Activated T-helper 1 cell treated with Interleukin-2 at 50 U/mL for 16 hours (primary cell): ENCODE measurements around the gene NSMF.
"Not testable (repeated sequence)": the region's sequence is repeated elsewhere in the genome, so short reads cannot be mapped to it uniquely, and the experiment has no call there.

Experiments
- DNase-seq: peaks from one replicate; pipeline ENCODE4 v3.0.0-alpha.2; 2020; ENCODE audit warnings: low read depth

Gene NSMF

DNA sequence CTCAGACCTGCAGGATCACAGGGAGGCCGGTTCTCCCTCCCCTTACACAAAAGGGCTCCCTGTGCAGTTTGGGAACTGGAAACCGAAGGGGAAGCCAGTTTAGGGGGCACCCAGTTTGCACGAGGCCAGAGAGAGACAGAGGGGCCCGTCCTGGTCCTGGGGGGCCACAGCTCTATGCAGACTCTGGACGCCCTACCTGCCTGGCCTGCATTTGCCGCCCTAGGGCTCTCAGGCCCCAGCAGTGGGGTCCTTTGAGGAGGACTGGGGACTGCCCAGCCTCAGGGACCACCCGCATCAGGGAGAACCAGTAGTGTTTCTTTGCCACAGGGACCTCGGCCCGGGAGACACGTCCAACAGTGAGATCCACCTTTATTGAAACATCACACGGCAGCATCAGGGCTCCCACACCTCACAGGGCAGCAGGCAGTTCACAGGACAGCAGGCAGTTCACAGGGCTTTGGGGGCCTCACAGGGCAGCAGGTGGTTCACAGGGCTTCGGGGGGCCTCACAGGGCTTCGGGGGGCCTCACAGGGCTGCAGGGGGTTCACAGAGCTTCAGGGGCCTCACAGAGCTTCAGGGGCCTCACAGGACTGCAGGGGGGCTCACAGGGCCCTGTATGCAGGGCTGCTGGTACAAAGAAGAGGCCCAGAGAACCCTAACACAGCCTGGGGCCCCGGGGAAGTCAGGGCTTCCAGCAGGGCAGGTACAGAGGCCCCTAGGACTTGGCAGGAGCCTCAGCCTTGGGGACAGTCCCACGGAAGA, 648 bp upstream of the NSMF start:
- no peak for DNase-seq

DNA sequence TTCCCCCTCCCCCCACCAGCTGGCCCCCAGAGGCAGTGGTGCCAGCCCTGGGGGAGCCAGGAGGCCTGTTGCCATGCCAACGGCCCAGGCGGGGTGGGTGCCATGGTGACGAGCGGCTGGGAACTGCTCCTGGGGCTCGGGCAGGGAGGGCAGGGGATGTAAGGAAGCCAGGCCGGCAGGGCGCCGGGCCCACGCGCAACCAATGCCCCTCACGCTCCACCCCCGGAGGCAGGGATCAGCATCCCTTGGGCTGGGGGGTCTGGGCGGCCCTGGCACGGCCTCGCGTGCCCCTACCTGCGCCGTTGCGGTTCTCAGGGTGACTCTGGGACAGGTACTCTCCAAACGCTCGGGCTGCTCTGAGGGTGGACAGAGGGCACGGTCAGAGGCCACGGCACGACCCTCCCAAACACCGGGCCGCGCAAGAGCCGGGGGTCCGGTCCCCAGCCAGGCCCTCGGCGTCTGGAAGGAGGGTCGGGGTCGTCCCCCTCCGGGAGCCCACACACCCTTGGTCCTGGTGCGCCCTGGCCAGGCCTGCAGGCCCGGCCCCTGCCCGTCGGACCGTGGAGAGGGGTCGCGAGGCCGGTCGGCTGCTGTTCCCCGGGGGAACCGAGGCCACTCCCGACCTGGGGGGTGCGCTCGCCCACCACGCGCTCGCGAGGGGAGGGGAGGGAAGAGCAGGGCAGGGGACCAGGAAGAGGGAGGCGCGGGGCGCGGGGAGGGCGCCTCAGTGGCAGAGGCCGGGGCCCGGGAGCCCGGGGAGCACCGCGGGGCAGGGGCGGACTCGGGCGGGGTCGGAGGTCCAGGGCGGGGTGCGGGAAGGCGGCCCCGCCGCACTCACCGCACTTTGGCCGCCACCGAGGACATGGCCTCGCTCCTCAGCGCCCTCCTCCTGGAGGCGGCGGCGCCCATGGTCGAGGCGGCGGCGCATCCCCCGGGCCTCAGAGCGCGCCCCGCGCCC, 661 bp downstream of the NSMF start:
- DNase-seq, result no peak

DNA sequence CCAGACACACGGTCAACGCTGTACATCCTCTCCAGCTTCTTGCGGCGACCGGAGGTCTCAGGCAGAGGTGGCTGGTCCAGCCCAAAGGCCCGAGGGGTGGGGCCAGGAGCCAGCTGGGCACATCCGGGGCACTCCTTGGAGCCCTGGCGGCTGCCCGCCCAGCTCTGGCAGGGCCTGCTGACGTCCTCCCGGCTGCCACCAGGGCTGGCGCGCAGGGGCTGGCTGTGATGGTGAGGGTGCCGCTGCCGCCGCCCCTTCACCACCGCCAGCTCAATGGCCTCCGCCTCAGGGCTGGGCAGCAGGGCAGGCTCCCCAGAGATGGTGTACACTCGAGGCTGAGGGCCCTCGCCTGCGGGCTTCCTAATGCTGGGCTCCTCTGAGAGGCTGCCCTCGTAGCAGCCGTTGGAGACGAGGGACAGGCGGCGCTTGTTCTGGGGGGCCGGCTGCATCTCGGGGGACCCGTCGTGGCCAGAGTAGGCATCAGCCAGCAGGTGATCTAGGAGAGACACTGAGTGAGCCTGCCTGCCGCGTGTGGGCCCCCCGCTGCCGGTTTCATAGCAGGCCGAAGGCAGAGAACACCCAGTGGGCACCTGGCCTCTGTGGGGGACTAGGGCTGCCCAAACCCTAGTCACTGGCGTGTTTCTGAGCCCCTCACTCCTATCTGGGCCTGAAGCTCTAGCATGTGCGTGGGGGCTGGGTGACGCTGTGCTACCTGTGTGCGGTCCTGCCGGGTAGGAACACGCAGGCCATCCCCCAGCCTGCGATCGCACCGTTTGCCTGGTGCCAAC, 1.5 kb downstream of the NSMF start:
- DNase-seq, result no peak

DNA sequence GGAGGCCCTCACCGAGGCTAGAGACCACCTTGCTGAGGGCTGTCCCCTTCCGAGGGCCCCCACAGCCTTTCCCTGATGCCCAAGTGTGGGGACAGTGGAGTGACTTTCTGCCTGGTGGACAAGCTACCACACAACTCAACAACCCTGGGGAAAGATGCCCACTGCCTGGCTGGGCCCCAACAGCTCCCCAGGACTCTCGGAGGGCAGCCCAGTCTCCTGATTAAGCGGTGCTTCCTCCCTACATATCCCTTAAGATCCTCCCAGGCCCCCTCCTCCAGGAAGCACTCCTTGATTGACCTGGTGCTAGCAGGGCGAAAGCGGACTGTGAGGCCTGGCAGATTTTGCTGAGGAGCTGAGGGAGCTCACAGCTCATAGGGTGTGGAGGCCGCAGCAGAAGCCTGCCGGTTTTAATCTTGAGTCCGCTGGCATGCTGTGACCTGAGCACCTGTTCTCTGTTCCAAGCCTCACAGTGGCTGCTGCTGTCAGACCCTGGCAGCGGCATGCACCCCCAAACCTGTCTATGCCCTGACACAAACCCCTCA, 2.2 kb downstream of the NSMF start:
- DNase-seq, result no peak

DNA sequence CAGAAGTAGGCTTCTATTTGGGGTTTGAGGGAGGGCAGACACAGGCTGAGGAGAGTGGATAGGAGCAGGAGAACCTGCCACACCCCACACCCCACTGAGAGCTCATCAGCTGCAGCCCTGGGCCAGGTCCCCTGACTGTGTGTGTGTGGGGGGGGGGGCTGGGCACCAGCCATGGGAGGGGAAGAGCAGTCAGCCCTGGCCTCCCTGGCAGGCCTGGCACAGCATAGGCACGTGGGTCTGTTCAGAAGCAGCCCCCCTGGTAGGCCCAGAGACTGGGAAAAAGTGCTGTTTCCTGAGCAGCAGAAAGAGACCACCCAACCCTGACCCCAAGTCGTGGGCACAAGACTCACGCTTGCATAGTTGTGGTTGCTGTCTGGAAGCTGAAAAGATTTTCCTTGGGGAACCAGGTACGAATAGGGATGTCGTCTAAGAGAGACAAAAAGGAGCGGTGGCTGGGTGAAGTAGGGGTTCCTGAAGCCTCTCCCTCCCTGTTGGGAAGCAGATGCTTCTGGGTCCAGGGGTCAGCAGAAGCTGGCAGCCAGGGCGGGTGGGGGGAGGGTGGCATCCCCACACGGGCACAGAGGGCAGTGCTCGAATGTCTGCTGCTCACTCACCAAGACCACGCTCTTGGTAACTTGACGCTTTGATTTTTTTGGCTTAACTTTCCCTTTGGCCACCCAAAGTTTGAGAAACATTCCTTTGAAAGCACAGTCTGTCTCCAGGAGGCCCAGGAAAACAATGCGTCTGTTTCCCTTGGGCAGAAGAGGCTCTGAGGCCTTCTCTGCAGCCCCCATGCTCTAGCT, 2.9 kb downstream of the NSMF start:
- DNase-seq, result no peak

DNA sequence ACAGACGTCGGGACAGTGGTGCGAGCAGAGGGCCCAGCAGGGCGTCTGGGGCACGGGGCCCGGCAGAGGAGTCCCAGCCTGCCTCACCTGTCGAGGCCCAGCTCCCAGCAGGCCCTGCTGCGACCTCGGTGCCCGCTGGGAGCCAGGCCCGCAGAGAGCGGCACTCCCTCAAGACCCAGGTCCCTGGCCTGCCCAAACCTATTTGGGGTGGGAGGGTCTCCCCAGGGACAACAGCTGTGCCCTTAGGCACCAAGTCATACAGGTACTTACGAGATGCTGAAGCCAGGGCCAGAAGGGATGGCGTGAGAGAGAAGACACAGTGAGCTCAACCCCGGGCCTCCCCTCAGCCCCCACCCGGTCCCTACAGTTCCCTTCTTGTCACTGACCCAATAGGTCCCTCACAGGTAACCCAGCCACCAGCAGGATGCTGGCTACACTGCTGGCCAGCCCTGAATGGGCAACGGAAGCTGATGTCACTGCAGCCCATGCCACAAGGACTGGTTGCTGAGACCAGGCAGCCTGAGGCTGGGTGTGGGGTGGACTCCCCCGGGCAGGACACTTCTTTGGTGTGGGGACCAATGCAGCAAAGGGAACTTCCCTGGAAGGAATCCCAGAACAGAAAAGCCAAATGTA, 3.7 kb downstream of the NSMF start:
- no peak for DNase-seq

DNA sequence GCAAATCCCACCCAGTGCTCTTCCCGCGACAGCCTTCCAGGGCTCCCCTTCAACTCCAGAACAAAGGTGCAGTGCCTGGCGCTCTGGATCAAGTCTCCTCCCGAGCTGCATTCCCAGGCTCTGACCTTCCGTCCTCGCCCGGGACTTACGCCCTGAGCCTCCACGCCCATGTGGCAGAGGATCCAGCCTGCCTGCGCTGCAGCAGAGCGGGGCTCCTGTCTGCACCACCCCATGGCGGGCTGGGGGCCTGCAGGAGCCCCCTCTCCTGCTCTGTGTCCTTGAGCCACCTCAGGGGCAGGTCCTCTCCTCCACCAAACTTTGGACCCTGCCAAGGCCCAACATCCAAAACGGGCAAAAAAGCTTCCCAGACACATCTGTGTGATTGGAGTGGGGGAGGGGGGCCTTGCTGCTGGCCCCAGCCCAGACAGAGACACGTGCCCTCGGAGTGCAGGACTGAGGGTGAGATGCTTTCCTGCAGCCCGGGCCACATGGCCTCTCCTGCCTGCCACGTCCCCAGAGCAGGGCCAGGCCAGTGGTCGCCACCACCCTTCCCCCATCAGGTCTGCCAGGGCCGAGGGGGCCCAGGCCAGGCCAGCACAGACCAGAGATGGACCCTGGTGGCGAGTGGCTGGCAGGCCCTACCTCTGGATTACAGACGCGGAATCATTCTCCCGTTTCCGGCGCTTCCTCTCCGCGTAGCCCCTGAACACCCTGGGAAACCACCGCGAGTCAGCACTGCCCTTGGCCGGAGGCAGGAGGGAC, 4.4 kb downstream of the NSMF start:
- DNase-seq, result no peak

DNA sequence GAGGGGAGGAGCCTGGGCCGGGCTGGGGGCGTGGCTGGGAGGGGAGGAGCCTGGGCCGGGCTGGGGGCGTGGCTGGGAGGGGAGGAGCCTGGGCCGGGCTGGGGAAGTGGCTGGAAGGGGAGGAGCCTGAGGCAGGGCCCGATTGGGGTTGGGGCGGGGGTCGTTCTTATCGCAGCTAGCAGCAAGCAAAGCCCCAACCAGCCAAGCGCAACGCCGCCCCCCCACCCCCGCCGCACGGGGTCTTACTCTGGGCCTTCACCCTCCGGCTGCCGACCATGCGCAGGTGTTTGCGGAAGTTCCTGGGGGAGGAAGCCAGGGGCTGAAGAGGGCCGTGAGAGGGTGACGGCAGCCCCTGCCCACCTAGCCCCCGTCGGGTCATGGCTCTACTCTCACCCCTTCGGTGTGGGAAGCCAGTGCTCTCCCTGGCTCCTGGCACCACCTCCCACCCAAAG, 5.0 kb downstream of the NSMF start:
- DNase-seq, result peak; percentile 47

DNA sequence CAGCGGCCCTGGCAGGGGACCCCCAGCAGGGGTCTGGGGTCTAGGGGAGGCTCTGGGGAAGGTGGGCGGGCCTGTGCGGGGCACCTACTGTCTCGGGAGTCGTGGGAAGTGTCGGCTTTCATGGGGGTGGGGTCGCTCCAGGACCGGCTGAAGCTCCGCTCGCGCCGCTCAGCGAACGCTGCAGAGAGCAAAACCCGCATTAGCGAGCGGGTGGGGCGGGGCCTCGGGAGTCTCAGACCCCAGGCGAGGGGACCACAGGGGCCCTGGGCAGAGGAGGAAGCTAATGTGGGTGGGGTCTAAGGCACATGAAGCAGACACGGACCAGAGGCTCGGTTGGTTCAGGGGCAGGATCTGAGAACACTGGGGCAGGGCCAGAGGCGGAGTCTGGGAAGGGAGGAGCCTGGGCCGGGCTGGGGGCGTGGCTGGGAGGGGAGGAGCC, 5.5 kb downstream of the NSMF start:
- peak; percentile 51 for DNase-seq

DNA sequence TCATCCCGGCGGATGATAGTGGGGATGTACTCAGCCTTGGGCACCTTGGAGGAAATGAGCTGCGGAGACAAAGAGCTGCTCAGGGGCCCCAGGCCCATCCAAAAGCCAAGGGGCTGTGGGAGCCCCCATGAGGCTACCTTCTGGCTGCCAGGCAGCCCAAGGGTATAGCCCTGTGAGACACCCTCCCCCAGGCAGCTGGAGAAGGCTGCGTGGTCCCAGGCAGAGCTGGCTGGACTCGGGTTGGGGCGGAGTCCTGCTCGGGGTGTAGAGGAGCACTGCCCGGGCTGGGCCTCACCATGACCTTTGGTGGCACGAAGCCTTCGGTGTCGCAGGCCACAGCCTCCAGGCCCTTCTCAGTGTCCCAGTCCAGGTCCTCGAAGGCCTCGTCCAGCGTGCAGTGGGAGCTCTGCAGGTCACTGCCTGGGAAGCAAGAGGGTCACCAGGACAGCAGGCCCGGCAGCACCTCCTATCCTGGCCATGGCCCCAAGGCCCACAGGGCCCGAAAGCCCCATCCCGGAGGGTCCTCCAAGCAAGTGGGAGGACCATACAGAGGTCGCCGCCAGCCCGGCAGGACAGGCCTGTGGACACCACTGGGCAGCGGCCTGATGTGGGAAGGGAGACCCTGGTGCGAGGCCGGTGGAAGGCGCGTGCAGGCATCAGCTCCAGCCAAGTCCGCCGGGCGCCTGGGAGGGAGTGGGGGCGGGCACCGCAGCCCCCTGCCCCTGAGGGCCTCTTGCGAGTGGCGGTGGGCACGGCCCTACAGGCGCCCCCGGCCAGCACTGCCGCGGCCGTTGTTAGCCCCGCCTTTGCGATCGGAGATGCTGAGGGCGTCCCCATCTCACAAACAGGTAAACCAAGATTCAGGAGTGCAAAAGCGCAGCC, 6.1 kb downstream of the NSMF start:
- no peak for DNase-seq

DNA sequence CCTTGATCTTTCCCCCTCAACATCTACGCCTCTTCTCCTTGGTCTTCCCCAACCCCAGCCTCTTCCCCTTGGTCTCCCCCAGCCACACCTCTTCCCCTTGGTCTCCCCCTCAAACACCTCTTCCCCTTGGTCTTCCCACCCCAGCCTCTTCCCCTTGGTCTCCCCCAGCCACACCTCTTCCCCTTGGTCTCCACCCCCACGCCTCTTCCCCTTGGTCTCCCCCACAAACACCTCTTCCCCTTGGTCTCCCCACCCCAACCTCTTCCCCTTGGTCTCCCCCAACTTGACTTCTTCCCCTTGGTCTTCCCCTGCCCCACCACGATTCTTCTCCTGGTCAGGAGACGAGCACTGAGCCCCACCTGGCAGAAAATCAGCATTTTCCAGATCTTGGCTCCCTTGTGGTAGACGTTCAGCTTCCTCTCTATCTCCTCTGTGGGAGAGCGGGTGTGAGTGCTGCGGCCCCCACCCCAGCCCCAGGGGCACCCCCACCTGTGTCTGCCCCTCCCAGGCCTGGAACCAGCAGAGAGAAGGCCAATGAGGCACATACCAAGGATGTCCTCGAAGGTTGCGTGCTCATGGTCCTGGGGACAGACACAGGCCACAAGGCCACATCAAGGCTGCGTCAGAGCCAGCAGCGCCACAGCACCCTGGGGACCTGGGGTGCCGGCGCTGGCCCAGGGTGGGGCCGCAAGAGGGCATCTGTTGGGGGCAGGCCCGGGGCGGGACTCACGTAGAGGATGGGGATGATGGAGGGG, 7.0 kb downstream of the NSMF start:
- DNase-seq, result no peak

DNA sequence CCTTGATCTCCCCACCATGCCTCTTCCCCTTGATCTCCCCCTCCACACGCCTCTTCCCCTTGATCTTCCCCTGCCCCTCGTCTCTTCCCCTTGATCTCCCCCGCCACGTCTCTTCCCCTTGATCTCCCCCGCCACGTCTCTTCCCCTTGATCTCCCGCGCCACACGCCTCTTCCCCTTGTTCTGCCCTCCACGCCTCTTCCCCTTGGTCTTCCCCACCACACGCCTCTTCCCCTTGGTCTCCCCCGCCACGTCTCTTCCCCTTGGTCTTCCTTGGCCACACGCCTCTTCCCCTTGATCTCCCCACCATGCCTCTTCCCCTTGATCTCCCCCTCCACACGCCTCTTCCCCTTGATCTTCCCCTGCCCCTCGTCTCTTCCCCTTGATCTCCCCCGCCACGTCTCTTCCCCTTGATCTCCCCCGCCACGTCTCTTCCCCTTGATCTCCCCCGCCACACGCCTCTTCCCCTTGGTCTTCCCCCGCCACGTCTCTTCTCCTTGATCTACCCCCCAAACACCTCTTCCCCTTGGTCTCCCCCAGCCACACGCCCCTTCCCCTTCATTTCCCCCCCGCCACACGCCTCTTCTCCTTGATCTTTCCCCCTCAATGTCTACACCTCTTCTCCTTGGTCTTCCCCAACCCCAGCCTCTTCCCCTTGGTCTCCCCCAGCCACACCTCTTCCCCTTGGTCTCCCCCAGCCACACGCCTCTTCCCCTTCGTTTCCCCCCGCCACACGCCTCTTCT, 7.7 kb downstream of the NSMF start:
- DNase-seq, result not testable (repeated sequence)

DNA sequence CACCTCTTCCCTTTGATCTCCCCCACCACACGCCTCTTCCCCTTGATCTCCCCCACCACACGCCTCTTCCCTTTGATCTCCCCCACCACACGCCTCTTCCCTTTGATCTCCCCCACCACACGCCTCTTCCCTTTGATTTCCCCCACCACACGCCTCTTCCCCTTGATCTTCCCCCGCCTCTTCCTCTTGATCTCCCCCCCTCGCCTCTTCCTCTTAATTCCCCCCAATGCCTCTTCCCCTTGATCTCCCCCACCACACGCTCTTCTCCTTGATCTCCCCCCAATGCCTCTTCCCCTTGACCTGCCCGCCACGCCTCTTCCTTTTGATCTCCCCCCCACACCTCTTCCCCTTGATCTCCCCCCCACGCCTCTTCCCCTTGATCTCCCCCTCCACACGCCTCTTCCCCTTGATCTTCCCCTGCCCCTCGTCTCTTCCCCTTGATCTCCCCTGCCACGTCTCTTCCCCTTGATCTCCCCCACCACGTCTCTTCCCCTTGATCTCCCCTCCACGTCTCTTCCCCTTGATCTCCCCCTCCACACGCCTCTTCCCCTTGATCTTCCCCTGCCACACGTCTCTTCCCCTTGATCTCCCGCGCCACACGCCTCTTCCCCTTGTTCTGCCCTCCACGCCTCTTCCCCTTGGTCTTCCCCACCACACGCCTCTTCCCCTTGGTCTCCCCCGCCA, 8.5 kb downstream of the NSMF start:
- not testable (repeated sequence) for DNase-seq

DNA sequence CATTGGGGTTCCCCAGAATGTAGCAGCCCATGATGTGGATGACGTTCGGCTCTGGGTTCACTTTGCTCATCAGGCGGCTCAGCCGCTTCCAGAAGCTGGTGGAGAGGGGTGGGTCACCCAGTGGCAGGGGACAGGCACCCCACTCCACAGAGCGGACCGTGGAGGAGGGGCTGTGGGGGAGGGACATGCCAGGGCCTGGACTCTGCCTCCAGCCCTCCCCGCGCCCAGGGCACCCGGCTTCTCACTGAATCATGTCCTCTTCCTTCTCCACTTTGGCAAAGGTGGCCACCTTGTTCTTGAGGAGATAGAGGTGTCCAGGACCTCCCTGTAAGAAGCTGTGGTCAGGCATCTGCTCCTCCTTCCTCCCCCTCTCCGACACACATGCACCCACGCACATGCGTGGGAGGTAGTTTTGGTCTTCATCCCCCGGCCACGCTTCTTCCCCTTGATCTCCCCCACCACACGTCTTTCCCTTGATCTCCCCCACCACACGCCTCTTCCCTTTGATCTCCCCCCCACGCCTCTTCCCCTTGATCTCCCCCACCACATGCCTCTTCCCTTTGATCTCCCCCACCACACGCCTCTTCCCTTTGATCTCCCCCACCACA, 9.1 kb downstream of the NSMF start:
- no peak for DNase-seq

DNA sequence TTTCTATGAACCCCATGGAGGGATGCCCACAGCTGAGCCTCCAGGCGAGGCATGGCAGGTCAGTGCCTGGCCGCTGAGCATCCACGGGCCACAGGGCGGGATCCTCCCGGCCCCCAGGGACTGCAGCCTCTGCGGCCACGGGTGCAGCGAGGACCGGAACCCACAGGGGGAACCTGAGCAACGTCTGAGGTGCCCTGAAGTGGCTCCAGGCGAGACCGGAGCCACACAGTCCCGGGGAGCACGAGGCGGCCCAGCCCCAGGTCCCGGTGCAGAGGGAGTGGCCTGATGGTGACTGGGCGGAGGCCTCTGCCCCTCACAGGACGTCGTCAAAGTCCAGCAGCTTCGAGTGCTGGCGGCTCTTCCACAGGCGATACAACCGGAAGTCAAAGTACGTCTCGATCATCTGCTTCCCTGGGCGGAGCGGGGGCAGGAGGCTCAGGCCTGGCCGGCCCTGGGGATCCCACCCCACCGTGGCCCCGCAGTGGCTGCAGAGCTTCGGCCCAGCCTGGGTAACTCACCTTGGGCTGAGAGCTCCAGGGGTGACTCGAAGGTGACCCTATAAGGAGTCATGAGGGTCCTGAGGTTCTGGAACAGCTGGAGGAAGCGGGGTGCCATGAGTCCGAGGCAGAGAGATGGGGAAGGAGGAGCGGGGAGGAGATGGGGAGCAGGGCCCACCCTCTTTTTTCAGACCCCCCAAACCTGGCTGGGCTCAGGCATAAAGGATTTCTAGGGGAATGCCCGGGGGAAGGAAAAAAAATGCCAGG, 9.9 kb downstream of the NSMF start:
- no peak for DNase-seq

DNA sequence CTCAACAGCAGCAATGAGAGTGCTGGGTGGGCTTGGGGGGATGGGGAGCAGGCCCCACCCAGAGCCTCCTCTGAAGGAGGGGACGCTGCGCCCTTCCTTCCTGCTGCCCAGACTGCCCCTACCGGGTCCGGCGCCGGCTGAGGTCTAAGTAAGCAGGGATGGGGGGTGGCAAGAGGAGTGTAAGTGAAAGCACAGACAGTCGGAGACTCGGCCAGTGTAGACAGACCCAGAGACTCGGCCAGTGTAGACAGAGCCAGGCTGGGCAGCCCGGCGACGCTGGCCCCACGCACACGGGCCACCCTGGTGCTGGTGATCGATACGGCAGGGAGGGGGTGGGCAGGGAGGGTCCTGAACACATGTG, 10.6 kb downstream of the NSMF start:
- no peak for DNase-seq
